ENCODE data around the gene CGB1. TPM values are rescaled to one million over a fixed set of nuclear protein-coding genes. Genes with fewer than 3 reads are reported as not detected.

CGB1 gene
- total RNA-seq, 1 experiment from 2014 or later: not detected

DNA sequence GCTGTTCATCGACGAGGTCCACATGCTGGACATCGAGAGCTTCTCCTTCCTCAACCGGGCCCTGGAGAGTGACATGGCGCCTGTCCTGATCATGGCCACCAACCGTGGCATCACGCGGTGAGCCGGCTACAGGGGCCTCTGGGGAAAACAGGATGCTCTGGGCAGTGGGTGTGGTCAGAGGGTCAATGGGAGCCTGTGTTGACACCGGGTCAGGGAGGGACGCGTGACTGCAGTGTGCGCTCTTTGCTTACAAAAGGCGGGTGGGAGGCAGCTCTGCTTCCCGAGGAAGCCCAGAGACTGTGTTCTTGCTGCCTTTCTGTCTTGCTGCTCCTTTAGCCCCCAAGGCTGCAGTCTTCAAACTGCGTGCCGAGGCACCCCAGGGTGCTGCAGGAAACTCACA lies 25.5 kb downstream of the CGB1 start:
- in situ Hi-C loops (cut with HindIII; ENCODE audit: low pct_unique_long_range_greater_than_20kb, low sequenced_read_pairs): no loop called here
- DNase-seq (ENCODE audit: low read depth): no peak

DNA sequence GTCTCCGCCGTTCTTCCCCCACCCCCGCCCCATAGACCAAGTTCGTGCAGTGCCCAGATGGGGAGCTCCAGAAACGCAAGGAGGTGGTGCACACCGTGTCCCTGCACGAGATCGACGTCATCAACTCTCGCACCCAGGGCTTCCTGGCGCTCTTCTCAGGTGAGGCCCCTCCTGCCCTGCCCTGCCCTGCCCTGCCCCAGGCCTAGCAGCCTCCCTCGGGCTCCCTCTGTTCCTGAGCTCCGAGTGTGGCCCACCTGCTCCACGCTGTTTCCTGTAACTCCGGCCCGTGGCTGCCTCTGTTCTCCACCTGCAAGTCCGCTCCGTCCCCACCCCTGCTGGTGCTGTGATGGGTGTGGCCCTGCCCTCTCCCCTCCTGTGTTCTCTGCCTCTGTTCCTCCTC lies 26.2 kb downstream of the CGB1 start:
- in situ Hi-C loops (cut with HindIII; ENCODE audit: low pct_unique_long_range_greater_than_20kb, low sequenced_read_pairs): no loop called here
- no peak for DNase-seq (ENCODE audit: low read depth)

DNA sequence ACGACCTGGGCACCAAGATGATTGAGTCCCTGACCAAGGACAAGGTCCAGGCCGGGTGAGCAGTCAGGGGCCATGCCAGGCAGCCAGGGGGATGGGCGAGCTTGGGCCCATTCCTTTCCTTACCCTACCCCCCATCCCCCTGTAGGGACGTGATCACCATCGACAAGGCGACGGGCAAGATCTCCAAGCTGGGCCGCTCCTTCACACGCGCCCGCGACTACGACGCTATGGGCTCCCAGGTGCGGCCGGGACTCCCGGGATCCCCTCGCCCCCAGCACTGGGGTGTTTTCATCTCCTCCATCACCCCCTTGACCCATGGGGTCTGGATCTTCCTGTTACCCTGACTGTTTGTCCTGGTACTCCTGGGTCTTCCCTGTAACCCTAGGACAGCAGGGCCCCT lies 26.9 kb downstream of the CGB1 start:
- no peak for DNase-seq (ENCODE audit: low read depth)
- in situ Hi-C loops (cut with HindIII; ENCODE audit: low pct_unique_long_range_greater_than_20kb, low sequenced_read_pairs): no loop called here

DNA sequence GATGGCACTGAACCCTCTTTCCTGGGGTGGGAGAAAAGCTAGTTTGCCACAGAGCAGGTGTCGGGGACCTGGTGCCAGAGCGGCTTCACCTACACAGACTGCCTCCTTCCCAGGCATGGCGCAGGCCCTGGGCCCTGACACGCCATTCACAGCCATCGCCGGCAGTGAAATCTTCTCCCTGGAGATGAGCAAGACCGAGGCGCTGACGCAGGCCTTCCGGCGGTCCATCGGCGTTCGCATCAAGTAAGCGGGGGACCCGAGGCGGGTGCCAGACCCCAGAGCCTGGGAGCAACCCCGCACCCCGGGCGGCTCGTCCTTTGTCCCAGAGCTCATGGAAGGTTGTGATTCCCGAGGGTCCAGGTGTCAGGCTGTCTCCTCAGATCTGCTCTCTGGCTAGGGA lies 29.8 kb downstream of the CGB1 start:
- no peak for DNase-seq (ENCODE audit: low read depth)
- in situ Hi-C loops (cut with HindIII; ENCODE audit: low pct_unique_long_range_greater_than_20kb, low sequenced_read_pairs): no loop called here

DNA sequence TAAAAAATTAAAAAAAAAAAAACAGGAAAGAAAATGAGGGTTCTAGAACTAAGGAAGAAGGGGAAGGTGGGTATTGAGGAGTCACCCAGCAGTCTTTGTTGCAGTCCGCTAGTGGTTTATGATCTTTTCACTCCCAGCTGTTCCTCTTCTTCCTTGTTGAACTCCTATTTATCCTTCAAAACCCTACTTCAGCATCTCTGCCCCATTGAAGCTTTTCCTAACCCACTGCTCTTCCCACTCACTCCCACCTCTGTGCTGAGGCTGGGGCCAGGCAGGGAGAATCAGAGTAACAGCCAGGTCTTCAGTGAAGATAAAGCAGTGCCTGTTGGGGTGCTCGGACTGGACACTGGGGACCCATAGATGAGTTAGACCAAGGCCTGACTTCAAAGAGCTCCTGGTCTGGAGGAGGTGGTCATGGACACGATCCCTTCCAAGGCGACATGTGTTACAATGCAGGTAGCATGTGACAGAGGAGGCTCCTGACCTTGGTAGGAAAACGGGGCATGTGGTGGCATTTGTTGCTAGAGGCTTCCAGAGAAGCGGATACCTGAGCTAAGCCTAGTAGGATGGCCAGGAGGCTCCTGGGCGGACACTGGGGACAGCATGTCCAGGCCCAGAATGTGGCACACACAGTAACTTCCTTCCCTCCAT lies 31.6 kb downstream of the CGB1 start:
- in situ Hi-C loops (cut with HindIII; ENCODE audit: low pct_unique_long_range_greater_than_20kb, low sequenced_read_pairs): no loop called here
- no peak for DNase-seq (ENCODE audit: low read depth)

DNA sequence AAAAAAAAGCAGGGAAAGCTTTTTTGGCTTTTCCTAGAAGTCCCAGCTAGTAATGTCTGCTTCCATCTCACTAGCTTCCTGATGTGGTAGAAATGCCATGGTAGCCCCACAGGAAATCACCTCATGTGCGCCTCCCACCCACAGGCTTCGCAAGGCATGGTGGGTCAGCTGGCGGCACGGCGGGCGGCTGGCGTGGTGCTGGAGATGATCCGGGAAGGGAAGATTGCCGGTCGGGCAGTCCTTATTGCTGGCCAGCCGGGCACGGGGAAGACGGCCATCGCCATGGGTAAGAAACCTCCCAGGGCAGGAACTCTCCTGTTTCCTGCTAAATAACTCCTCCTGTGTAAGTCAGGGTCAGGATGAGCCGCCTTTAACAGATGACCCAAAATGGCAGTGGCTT lies 32.6 kb downstream of the CGB1 start:
- no peak for DNase-seq (ENCODE audit: low read depth)
- in situ Hi-C loops (cut with HindIII; ENCODE audit: low pct_unique_long_range_greater_than_20kb, low sequenced_read_pairs): no loop called here

DNA sequence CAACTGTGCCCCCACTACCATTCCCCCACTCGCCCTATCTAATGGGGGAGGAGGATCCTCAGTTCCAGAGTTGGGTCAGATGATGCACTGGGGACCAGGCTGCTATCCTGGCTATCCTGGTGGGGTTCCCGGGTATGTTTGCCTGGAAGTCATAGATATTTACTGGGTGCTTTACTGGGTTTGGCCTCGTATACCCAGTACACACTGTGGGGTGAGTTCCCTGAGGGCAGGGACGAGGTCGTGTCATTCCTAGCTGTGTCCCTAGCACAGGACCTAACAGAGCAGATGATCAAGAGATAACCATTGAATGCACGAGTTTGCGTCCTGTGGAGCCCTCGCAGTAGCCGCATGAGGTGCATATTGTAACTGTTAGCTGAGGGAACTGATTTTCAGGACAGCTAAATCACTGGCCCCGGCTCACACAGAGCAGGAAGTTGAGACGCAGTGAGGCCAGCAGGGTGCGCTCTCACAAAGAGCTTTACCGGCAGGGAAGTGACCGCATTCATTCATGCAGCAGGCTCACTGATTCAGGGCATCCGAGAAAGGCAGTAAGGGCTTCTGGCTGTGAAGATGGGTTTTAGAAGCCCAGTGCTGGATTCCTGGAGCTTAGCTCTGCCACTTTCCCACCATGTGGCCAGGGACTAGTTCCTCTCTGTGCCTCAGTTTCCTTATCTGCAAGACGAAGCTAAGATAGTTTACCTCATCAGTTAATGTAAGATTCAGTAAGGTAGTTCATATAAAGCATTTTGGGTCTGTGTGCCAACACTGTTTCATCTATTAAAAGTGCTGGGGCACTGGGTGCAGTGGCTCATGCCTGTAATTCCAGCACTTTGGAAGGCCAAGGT lies 37.0 kb downstream of the CGB1 start:
- in situ Hi-C loops (cut with HindIII; ENCODE audit: low pct_unique_long_range_greater_than_20kb, low sequenced_read_pairs): no loop called here
- no peak for DNase-seq (ENCODE audit: low read depth)

DNA sequence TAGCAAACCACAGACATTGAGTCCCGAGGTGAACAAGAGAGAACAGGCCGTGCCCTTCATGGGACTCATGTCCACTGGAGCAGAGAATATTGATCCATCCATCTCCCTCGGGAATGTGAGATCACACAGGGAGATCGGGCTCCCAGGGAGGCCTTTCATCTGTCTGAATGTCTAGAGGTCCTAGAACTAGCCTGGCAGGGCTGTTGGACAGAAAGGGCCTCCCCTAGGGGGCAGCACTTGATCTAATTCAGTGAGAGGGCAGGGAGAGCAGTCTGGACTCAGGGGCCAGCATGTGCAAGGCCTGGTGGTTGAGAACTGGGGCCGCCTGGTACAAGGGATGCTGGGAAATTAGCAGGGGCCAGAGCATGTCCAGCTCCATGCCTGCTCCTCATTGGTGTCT lies 38.7 kb downstream of the CGB1 start:
- in situ Hi-C loops (cut with HindIII; ENCODE audit: low pct_unique_long_range_greater_than_20kb, low sequenced_read_pairs): no loop called here

DNA sequence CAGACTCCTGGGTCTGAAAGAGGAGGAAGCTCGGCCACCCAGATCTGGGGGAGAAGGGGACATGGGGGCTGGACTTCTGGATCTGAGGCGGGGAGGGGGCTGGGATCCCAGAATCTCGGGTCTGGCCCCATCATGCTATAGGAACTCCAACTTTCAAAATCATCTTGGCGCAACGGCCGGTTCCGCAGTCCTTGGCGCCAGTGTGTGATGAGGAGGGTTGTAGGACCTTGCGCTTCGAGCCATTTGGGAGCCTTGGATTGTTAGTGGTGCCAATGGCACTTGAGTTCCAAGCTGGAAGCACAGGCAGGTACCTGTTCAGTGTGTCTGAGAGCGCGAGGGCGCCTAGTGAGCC lies 42.7 kb downstream of the CGB1 start:
- in situ Hi-C loops (cut with HindIII; ENCODE audit: low pct_unique_long_range_greater_than_20kb, low sequenced_read_pairs): no loop called here
- no peak for DNase-seq (ENCODE audit: low read depth)

More for the DNA sequence above, 38.7 kb downstream of the CGB1 start:
- DNase-seq (ENCODE audit: low read depth): peak; percentile 54

DNA sequence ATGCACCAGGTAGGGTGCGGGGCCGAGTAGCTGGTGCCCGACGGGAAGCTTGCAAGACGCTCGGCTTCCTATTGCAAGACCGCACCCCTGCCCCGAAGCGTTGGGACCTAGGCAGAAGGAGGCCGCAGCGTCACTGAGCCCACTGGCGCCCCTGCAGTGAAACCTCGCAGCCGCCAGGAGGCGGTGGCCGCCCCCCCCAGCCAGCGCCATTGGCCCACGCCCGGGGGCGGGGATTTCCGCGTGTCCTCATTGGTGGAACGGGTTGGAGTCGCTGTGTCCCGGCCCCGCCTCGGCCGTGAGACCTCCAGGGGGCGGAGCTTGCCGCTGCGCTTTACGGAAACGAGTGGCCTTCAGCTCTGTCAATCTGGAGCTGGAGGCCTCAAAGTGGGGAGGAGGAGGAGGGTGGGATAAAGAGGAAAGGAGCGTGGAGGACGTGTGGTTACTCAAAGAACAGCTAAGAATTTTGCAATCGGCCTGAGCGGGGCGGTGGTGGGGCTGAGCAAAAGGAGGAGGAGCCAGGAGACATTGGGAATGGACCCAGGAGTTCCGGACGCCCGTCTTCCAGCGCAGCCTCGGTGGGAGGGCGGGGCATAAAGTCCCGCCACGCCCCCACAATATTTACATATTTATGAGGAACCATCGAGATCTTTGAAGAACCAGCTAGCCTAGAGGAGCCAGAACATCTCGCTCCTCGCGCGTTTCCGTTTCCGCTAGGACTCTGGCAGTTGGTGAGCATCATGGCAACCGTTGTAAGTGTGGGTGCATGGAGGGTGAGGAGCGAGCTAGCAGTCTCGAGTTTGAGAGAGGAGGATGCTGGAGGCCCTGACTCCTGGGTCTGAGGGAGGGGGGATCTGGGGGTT lies 43.3 kb downstream of the CGB1 start, which contains the start of the genes GYS1 and RUVBL2:
Gene GYS1, minus strand, starts transcription at position 135 of the 860 bp plus-strand sequence. CDS start 197 bp downstream, outside the sequence.
Gene RUVBL2, plus strand, starts transcription at position 713 of the 860 bp plus-strand sequence. Its CDS starts 25 bp downstream, at position 738.
- peak; percentile 100 for DNase-seq (ENCODE audit: low read depth)
- in situ Hi-C loops (cut with HindIII; ENCODE audit: low pct_unique_long_range_greater_than_20kb, low sequenced_read_pairs): no loop called here

DNA sequence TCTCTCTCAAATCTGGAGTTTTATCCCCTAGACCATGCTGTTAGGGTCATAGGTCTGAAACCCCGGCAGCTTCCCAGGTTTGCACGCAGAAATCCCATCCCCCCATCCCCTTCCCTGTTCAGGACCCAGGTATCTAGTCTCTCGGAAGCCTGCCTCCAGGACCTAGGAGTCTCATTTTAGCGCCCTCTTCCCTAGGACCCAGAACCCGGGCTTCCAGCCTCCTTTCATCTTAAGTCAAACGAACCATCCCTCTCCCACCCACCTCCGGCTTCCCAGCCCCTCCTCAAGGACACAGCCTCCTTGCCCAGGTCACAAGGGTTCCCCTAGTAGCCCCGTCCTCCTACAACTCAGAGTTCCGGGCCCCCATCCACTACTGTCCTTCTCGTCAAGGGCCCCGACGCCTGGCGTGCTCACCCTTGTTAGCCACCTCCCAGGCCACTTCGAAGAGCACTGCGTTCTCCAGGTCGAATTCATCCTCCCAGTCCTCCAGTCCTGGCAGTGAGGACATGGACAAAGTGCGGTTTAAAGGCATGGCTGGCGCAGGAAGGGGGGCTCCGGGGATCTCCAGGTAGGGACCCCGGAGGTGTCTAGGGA lies 44.0 kb downstream of the CGB1 start:
- DNase-seq (ENCODE audit: low read depth): no peak

DNA sequence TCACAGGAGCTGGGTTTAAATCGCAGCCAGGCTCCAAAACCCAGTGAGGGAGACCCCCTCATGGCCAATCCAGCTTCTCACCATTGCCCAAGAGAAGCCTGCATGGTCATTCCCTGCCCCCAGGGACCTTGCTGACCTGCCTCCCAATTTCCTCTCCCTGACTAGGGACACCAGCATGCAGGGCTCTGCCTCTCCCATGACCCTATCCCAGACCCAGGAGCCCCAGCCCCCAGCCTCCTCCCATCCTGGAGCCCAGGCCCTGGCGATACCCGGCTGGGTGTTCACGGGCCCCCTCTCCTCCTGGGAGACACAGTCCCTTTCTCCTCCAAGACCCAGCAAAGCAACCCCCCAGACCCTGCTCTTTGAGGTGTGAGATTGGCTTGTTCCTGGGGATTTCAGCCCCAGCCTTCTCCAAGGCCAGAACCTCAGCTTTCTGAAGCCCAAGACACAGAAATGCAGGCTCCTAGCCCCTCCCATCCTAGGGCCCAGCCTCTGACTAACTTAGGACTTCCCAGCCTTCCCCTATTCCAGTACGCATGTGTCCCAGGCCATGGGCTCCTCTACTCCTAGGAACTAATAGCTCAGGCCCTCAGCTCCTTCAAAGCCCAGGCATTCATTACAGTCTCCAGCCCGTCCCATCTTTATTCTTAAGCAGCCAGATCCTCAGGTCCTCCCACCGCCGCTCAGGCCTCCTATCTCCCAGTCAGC lies 44.7 kb downstream of the CGB1 start:
- in situ Hi-C loops (cut with HindIII; ENCODE audit: low pct_unique_long_range_greater_than_20kb, low sequenced_read_pairs): no loop called here
- DNase-seq (ENCODE audit: low read depth): peak; percentile 53

More for the DNA sequence above, 44.0 kb downstream of the CGB1 start:
- in situ Hi-C loops (cut with HindIII; ENCODE audit: low pct_unique_long_range_greater_than_20kb, low sequenced_read_pairs): no loop called here

DNA sequence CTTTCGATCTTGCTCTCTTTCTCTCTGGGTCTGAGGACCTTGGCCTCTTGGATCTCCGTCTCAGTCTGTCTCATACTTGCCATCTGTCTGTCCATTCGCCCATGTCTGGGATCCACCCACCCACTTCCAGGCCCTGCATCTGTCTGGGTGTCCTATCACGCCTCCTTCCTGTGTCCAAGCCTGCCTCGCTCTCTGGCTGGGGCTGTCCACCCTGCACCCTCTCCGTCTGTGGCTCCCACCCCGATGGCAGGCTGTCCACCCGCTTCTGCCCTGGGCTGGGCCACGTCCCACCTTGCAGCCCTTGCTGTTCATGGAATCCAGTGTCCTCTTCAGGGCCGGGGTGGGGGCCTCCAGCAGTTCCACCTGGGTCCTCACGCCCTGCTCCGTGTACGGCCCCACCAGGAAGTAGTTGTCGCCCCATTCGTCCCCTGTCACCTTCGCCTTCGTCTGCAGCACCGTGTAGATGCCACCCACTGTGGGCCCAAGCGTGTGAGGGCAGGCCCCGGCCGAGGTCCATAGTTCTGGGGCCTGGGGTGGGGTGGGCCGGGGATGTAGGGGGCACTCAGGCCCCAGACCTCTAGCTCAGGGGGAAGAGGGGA lies 45.6 kb downstream of the CGB1 start:
- in situ Hi-C loops (cut with HindIII; ENCODE audit: low pct_unique_long_range_greater_than_20kb, low sequenced_read_pairs): no loop called here
- no peak for DNase-seq (ENCODE audit: low read depth)

DNA sequence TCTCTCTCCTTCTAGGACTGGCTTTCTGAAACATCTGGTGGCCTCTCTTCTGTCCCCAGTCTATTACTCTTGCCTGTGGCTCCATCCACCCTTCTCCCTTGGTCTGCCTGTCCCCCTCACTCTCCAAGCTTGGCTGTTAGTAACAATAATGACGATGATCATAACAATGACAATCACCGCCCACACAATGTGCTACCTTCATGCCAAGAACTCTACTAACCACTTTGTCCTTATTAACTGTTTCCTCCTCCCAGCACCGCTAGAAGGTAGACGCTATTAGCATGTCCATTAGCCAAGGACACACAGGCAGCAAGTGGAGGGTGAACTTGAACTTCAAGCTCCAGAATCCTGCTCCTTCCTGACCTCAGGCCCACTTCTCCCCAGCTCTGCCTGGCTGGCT lies 46.3 kb downstream of the CGB1 start:
- no peak for DNase-seq (ENCODE audit: low read depth)
- in situ Hi-C loops (cut with HindIII; ENCODE audit: low pct_unique_long_range_greater_than_20kb, low sequenced_read_pairs): no loop called here

DNA sequence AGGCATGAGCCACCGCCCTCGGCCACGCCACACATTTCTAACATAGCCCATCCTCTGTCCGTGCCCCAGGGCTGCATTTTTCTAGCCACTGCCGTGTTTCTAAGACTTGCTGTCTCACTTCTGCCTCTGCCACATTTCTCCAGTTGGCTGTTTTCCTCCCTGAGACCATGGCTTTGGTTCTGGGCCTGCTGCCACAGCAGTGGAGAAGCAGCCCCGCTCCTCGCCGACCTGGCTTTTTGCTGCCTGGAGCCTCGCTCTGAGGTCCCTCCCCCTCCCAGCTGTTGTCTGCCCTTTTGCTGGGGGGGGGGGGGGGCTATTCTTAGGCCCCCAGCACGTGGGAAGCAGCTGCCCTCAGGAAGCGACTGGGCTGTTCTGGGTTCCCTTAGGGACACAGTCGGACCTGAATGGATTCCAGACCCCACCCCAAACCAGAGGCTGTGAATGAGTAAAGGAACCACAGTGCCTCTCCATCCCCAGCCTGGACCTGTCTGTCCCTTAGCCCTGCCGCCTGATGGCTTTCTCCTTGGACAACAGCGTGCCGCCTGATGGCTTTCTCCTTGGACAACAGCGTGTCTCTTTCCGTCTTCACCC lies 46.9 kb downstream of the CGB1 start:
- DNase-seq (ENCODE audit: low read depth): no peak
- in situ Hi-C loops (cut with HindIII; ENCODE audit: low pct_unique_long_range_greater_than_20kb, low sequenced_read_pairs): no loop called here

DNA sequence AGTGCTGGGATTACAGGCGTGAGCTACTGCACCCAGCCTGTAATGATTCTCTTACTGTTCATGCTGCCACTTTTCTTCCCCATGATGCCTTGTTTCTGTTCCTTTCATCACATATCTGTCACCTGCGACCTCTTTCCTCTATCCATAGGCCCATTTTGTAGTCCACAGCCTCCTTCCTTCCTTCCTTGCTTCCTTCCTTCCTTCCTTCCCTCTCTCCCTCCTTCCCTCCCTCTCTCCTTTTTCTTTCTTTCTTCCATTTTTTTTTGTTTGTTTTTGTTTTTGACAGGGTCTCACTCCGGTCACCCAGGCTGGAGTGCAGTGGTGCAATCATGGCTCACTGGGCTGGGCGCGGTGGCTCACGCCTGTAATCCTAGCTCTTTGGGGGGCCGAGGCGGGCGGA lies 47.8 kb downstream of the CGB1 start:
- DNase-seq (ENCODE audit: low read depth): no peak
- in situ Hi-C loops (cut with HindIII; ENCODE audit: low pct_unique_long_range_greater_than_20kb, low sequenced_read_pairs): no loop called here

DNA sequence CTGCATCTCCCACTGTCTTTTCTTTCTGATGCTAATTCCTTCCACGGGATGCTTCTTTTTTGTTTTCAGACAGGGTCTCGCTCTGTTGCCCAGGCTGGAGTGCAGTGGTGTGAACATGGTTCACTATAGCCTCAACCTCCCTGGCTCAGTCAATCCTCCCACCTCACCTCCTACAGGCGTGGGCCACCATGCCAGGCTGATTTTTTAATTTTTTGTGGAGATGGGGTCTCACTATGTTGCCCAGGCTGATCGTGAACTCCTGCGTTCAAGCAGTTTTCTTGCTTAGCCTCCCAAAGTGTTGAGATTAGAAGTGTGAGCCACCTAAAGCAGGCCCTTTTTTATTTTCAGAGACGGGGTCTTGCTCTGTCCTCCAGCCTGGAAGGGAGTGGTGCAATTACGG lies 48.4 kb downstream of the CGB1 start:
- no peak for DNase-seq (ENCODE audit: low read depth)
- in situ Hi-C loops (cut with HindIII; ENCODE audit: low pct_unique_long_range_greater_than_20kb, low sequenced_read_pairs): no loop called here
